Measurements from ENCODE around the gene LMF1.

Gene LMF1

GRCh38 chr16:1010815-1011214 lies 40.0 kb upstream of the LMF1 start:
- TF ChIP-seq SIN3A (IDR thresholded peaks at IDR 0.05; ENCODE audit: borderline replicate concordance, insufficient read depth, low read length), result no peak
- no peak for TF ChIP-seq FOXP2 (optimal IDR thresholded peaks at IDR 0.05; ENCODE audit: borderline replicate concordance, extremely low read depth, extremely low read length, insufficient read depth)
- TF ChIP-seq POLR2AphosphoS5 (IDR thresholded peaks at IDR 0.05; ENCODE audit: low read depth, low read length), result no peak
- no peak for TF ChIP-seq TAF1 (IDR thresholded peaks at IDR 0.05; ENCODE audit: borderline replicate concordance, insufficient read depth, low read length)
- TF ChIP-seq, protein P1, sequence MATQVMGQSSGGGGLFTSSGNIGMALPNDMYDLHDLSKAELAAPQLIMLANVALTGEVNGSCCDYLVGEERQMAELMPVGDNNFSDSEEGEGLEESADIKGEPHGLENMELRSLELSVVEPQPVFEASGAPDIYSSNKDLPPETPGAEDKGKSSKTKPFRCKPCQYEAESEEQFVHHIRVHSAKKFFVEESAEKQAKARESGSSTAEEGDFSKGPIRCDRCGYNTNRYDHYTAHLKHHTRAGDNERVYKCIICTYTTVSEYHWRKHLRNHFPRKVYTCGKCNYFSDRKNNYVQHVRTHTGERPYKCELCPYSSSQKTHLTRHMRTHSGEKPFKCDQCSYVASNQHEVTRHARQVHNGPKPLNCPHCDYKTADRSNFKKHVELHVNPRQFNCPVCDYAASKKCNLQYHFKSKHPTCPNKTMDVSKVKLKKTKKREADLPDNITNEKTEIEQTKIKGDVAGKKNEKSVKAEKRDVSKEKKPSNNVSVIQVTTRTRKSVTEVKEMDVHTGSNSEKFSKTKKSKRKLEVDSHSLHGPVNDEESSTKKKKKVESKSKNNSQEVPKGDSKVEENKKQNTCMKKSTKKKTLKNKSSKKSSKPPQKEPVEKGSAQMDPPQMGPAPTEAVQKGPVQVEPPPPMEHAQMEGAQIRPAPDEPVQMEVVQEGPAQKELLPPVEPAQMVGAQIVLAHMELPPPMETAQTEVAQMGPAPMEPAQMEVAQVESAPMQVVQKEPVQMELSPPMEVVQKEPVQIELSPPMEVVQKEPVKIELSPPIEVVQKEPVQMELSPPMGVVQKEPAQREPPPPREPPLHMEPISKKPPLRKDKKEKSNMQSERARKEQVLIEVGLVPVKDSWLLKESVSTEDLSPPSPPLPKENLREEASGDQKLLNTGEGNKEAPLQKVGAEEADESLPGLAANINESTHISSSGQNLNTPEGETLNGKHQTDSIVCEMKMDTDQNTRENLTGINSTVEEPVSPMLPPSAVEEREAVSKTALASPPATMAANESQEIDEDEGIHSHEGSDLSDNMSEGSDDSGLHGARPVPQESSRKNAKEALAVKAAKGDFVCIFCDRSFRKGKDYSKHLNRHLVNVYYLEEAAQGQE (IDR thresholded peaks at IDR 0.05; ENCODE audit: insufficient read depth in 1 of 2, low read depth in 2 of 2, low read length in 2 of 2), result no peak

DNA sequence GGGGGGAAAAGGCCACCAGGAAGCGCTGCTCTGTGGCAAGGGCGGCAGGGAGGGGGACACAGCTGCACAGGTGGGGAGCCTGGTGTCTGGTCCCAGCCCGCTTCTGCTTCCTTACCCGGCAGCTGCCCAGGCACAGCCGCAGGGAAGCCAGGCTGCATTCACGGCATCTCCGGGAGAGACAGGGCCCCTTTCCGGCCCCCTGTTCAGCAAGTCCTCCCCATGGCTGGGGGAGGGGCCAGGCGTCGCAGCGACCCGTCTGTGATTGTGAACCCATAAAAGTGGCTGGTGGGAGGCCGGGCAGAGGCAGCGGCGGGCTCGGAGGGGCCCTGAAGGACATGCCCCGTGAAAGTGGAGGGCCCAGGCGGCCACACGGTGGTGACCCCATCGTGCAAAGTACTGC lies 39.5 kb upstream of the LMF1 start:
- TF ChIP-seq SIN3A (IDR thresholded peaks at IDR 0.05; ENCODE audit: borderline replicate concordance, insufficient read depth, low read length) (no peak), POLR2AphosphoS5 (IDR thresholded peaks at IDR 0.05; ENCODE audit: low read depth, low read length) (no peak), FOXP2 (optimal IDR thresholded peaks at IDR 0.05; ENCODE audit: borderline replicate concordance, extremely low read depth, extremely low read length, insufficient read depth) (no peak), TAF1 (IDR thresholded peaks at IDR 0.05; ENCODE audit: borderline replicate concordance, insufficient read depth, low read length) (no peak)
- TF ChIP-seq, protein P1 (IDR thresholded peaks at IDR 0.05; ENCODE audit: insufficient read depth in 1 of 2, low read depth in 2 of 2, low read length in 2 of 2), result no peak

- no peak for TF ChIP-seq SIN3A (IDR thresholded peaks at IDR 0.05; ENCODE audit: borderline replicate concordance, insufficient read depth, low read length)
- TF ChIP-seq FOXP2 (optimal IDR thresholded peaks at IDR 0.05; ENCODE audit: borderline replicate concordance, extremely low read depth, extremely low read length, insufficient read depth), result no peak
- TF ChIP-seq, protein P1 (IDR thresholded peaks at IDR 0.05; ENCODE audit: insufficient read depth in 1 of 2, low read depth in 2 of 2, low read length in 2 of 2), result no peak
Measured at GRCh38 chr16:1009358-1010150, 38.8 kb upstream of the LMF1 start.

DNA sequence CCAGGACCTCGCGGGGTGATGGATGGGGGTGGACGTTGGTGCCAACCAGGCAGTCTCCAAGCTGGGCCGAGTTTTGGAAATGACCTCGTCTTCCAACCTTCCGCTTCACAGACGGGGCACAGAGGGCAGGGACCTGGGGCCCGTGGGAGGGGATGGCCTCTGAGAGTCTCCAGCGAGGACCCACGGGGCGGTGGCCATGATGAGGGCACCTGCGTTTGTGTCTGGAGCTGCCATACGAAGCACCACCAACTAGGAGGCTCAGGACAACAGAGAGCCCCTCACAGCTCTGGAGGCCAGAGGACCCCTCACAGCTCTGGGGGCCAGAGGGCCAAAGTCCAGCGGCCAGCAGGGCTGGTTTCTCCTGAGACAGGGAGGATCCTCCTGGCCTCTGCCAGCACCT lies 37.3 kb upstream of the LMF1 start:
- TF ChIP-seq POLR2AphosphoS5 (IDR thresholded peaks at IDR 0.05; ENCODE audit: low read depth, low read length), result no peak
- no peak for TF ChIP-seq FOXP2 (optimal IDR thresholded peaks at IDR 0.05; ENCODE audit: borderline replicate concordance, extremely low read depth, extremely low read length, insufficient read depth)
- TF ChIP-seq SIN3A (IDR thresholded peaks at IDR 0.05; ENCODE audit: borderline replicate concordance, insufficient read depth, low read length), result no peak
- TF ChIP-seq TAF1 (IDR thresholded peaks at IDR 0.05; ENCODE audit: borderline replicate concordance, insufficient read depth, low read length), result no peak
- TF ChIP-seq, protein P1 (IDR thresholded peaks at IDR 0.05; ENCODE audit: insufficient read depth in 1 of 2, low read depth in 2 of 2, low read length in 2 of 2), result no peak

All from PFSK-1 (cell line).